HEK293 (cell line): Measurements from ENCODE around the gene ISOC1.

Source experiments
- ZNF174 ChIP-seq: fragments of 450-650 bp; formaldehyde crosslinking; IDR thresholded peaks from 2 replicates; pipeline ENCODE4 v1.5.0; 2017; ENCODE audit warnings: missing biosample characterization, mild to moderate bottlenecking, missing genetic modification characterization
- ZNF23 ChIP-seq: fragments of 450-650 bp; formaldehyde crosslinking; IDR thresholded peaks from 2 replicates; pipeline ENCODE4 v1.5.1; 2016; ENCODE audit warnings: missing biosample characterization, missing genetic modification characterization, borderline replicate concordance
- ZNF785 ChIP-seq: fragments of 450-650 bp; formaldehyde crosslinking; IDR thresholded peaks from 2 replicates; pipeline ENCODE4 v1.5.1; 2016; ENCODE audit warnings: missing biosample characterization, missing genetic modification characterization
- ZNF830 ChIP-seq: fragments of 450-650 bp; IDR thresholded peaks from 2 replicates; pipeline ENCODE4 v1.5.0; 2018; ENCODE audit warnings: missing biosample characterization, missing genetic modification characterization, low read depth, mild to moderate bottlenecking, moderate library complexity
- TF ChIP-seq, protein P1 (sequence below): fragments of 450-650 bp; formaldehyde crosslinking; IDR thresholded peaks from 2 replicates; pipeline ENCODE4 v1.5.1; 2016; ENCODE audit warnings: missing biosample characterization, missing genetic modification characterization
- TF ChIP-seq, protein P2 (sequence below): fragments of 450-650 bp; formaldehyde crosslinking; IDR thresholded peaks from 2 replicates; pipeline ENCODE4 v1.5.1; 2016; ENCODE audit warnings: missing biosample characterization, missing genetic modification characterization
- TF ChIP-seq, protein P3 (sequence below): fragments of 450-650 bp; IDR thresholded peaks from 2 replicates; pipeline ENCODE4 v1.5.1; 2018; ENCODE audit warnings: missing biosample characterization, missing genetic modification characterization

DNA sequence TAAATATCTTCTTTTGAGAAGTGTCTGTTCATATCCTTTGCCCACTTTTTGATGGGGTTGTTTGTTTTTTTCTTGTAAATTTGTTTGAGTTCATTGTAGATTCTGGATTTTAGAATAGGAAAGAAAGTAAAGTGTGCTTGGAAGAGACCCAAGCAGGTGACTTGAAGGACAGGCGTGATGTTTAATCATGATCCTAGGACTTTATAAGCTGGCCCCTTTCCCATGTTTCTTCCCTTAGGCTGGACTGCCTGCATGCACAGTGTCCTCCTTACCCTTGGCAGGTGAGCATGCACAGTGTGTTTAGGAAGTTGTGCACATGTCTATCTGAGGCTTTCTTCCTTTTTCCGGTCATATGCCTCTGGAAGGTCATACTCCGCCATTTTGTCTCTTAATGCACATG, 61.3 kb downstream of the ISOC1 start:
- no peak for TF ChIP-seq ZNF23
- TF ChIP-seq, protein P1, sequence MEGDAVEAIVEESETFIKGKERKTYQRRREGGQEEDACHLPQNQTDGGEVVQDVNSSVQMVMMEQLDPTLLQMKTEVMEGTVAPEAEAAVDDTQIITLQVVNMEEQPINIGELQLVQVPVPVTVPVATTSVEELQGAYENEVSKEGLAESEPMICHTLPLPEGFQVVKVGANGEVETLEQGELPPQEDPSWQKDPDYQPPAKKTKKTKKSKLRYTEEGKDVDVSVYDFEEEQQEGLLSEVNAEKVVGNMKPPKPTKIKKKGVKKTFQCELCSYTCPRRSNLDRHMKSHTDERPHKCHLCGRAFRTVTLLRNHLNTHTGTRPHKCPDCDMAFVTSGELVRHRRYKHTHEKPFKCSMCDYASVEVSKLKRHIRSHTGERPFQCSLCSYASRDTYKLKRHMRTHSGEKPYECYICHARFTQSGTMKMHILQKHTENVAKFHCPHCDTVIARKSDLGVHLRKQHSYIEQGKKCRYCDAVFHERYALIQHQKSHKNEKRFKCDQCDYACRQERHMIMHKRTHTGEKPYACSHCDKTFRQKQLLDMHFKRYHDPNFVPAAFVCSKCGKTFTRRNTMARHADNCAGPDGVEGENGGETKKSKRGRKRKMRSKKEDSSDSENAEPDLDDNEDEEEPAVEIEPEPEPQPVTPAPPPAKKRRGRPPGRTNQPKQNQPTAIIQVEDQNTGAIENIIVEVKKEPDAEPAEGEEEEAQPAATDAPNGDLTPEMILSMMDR (tag by site-specific recombination) = no peak
- TF ChIP-seq ZNF174 (tag by site-specific recombination) = no peak
- no peak for TF ChIP-seq ZNF785
- TF ChIP-seq, protein P2, sequence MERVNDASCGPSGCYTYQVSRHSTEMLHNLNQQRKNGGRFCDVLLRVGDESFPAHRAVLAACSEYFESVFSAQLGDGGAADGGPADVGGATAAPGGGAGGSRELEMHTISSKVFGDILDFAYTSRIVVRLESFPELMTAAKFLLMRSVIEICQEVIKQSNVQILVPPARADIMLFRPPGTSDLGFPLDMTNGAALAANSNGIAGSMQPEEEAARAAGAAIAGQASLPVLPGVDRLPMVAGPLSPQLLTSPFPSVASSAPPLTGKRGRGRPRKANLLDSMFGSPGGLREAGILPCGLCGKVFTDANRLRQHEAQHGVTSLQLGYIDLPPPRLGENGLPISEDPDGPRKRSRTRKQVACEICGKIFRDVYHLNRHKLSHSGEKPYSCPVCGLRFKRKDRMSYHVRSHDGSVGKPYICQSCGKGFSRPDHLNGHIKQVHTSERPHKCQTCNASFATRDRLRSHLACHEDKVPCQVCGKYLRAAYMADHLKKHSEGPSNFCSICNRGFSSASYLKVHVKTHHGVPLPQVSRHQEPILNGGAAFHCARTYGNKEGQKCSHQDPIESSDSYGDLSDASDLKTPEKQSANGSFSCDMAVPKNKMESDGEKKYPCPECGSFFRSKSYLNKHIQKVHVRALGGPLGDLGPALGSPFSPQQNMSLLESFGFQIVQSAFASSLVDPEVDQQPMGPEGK (tag by site-specific recombination) = no peak
- no peak for TF ChIP-seq ZNF830 (tag by site-specific recombination)
- TF ChIP-seq, protein P3, sequence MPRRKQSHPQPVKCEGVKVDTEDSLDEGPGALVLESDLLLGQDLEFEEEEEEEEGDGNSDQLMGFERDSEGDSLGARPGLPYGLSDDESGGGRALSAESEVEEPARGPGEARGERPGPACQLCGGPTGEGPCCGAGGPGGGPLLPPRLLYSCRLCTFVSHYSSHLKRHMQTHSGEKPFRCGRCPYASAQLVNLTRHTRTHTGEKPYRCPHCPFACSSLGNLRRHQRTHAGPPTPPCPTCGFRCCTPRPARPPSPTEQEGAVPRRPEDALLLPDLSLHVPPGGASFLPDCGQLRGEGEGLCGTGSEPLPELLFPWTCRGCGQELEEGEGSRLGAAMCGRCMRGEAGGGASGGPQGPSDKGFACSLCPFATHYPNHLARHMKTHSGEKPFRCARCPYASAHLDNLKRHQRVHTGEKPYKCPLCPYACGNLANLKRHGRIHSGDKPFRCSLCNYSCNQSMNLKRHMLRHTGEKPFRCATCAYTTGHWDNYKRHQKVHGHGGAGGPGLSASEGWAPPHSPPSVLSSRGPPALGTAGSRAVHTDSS (tag by site-specific recombination) = no peak
